K562 (cell line): Measurements from ENCODE around the gene CD300H. TPM values are rescaled to one million over a fixed set of nuclear protein-coding genes. Genes with fewer than 3 reads are reported as not detected.

Experiments used
- ATAC-seq: fragments of 200-7000 bp; cut with Tn5 transposase; 3 replicates; pipeline ENCODE4 v1.9.1; 2020; ENCODE audit warnings: moderate library complexity
- BruUV-seq: library from RNA; stranded (reverse); fragments of 400-500 nt; replicated peaks from 2 replicates; lab custom pipeline; 2021; lab: Mats Ljungman, UMichigan
- CTCF ChIA-PET: fragments of 300-600 bp; formaldehyde crosslinking; extraction: SDS; loops from one replicate; lab custom pipeline; 2021; ENCODE audit warnings: low intra/inter-chr PET ratio; lab: Yijun Ruan, JAX
- POLR2A ChIA-PET: fragments of 300-600, 350-650 bp; sonication (Branson Sonifier 250); formaldehyde crosslinking; extraction: SDS; loops from one replicate; lab custom pipeline; 2021; ENCODE audit warnings: antibody characterized with exemption, inconsistent platforms; lab: Yijun Ruan, JAX
- DNase-seq, 4 experiments: peaks; one replicate each; pipeline versions ENCODE4 v3.0.0 to v3.0.0-alpha.2; 2011 to 2018; ENCODE audit warnings: low spot score in 3 of 4, mixed read lengths in 3 of 4; ENCODE audit errors: extremely low read depth in 1 of 4
- FAIRE-seq: peaks from 2 replicates; lab custom pipeline; 2011; peaks lifted over from hg19 to GRCh38; lab: Jason Lieb, UNC
- H2AFZ ChIP-seq: 2 replicates; pipeline ENCODE4 v1.6.0; 2011; ENCODE audit warnings: low read depth, low read length, control low read depth, inconsistent platforms
- H3K27ac ChIP-seq: fragments of 200-600 bp; 3 replicates; pipeline ENCODE4 v1.8.0; 2011; ENCODE audit warnings: low read depth, mild to moderate bottlenecking, control low read depth, inconsistent platforms, low read length, moderate library complexity, mixed read lengths; ENCODE audit errors: extremely low read depth
- H3K27me3 ChIP-seq, 2 experiments: fragments of 300-600 bp in 1 of 2; 2 replicates in 1 of 2; 3 replicates in 1 of 2; pipeline versions ENCODE4 v1.6.0 to v1.8.0; 2011; ENCODE audit warnings: inconsistent platforms in 2 of 2, low read length in 2 of 2, mild to moderate bottlenecking in 1 of 2, mixed read lengths in 1 of 2, moderate library complexity in 1 of 2; ENCODE audit not compliant: control insufficient read depth in 2 of 2, insufficient read depth in 2 of 2
- H3K36me3 ChIP-seq: fragments of 300-600 bp; 3 replicates; pipeline ENCODE4 v1.8.0; 2011; ENCODE audit warnings: mild to moderate bottlenecking, low read length, inconsistent platforms; ENCODE audit not compliant: control insufficient read depth, insufficient read depth
- H3K4me1 ChIP-seq, 2 experiments: fragments of 200-600 bp in 1 of 2; replicated peaks in 1 of 2; 2 replicates in 1 of 2; 3 replicates in 1 of 2; pipeline versions ENCODE4 v1.5.1 to v1.8.0; 2011; ENCODE audit warnings: inconsistent platforms in 2 of 2, low read length in 2 of 2, mild to moderate bottlenecking in 1 of 2, mixed read lengths in 1 of 2, moderate library complexity in 1 of 2; ENCODE audit not compliant: control insufficient read depth in 2 of 2, insufficient read depth in 2 of 2
- H3K4me2 ChIP-seq: 2 replicates; pipeline ENCODE4 v1.6.1; 2011; ENCODE audit warnings: low read length, control low read depth, inconsistent platforms, mixed read lengths; ENCODE audit not compliant: insufficient read depth
- H3K4me3 ChIP-seq: fragments of 200-600 bp; sonication (generic), shearing (Covaris generic); 2 replicates; pipeline ENCODE4 v1.5.1; 2016; ENCODE audit warnings: control low read depth, inconsistent platforms
- H3K79me2 ChIP-seq: fragments of 200-600 bp; 3 replicates; pipeline ENCODE4 v1.8.0; 2011; ENCODE audit warnings: low read length, inconsistent platforms; ENCODE audit not compliant: control insufficient read depth, insufficient read depth
- H3K9ac ChIP-seq, 2 experiments: 2 replicates each; pipeline versions ENCODE4 v1.6.0 to v1.6.1; 2011; ENCODE audit warnings: low read depth in 2 of 2, low read length in 2 of 2, control low read depth in 1 of 2, inconsistent platforms in 1 of 2, mild to moderate bottlenecking in 1 of 2, mixed read lengths in 1 of 2; ENCODE audit not compliant: insufficient read depth in 1 of 2
- H3K9me1 ChIP-seq: one replicate; pipeline ENCODE4 v1.6.0; 2011; ENCODE audit warnings: inconsistent platforms, mild to moderate bottlenecking, low read length, moderate library complexity; ENCODE audit not compliant: control insufficient read depth, insufficient read depth
- H3K9me3 ChIP-seq: replicated peaks from 2 replicates; pipeline ENCODE4 v1.5.1; 2011; ENCODE audit warnings: low read depth, low read length, inconsistent platforms; ENCODE audit not compliant: control insufficient read depth, insufficient read depth
- H4K20me1 ChIP-seq: replicated peaks from 2 replicates; pipeline ENCODE4 v1.6.1; 2011; ENCODE audit warnings: low read length, inconsistent platforms, mixed read lengths; ENCODE audit not compliant: control insufficient read depth, insufficient read depth
- CREM ChIP-seq: IDR thresholded peaks from 2 replicates; pipeline ENCODE4 v1.6.1; 2014; ENCODE audit warnings: antibody characterized with exemption, low read depth
- DACH1 ChIP-seq: fragments of 450-650 bp; IDR thresholded peaks from 2 replicates; pipeline ENCODE4 v1.6.1; 2018; ENCODE audit not compliant: partially characterized antibody
- DMBX1 ChIP-seq: fragments of 250-450 bp; sonication (Bioruptor Pico); IDR thresholded peaks from 2 replicates; pipeline ENCODE4 v1.8.0; 2022; ENCODE audit warnings: inconsistent platforms, mild to moderate bottlenecking, moderate library complexity, borderline replicate concordance
- ETS2 ChIP-seq: IDR thresholded peaks from 2 replicates; pipeline ENCODE4 v1.6.1; 2016; ENCODE audit warnings: borderline replicate concordance, missing genetic modification characterization, mild to moderate bottlenecking, moderate library complexity, missing compliant biosample characterization; ENCODE audit not compliant: poor library complexity, severe bottlenecking
- MED1 ChIP-seq: sonication (generic); formaldehyde crosslinking; IDR thresholded peaks from 2 replicates; pipeline ENCODE4 v1.8.1; 2023; ENCODE audit warnings: missing genetic modification reagents, borderline replicate concordance
- NFE2 ChIP-seq: IDR thresholded peaks from 2 replicates; pipeline ENCODE4 v1.6.1; 2014; ENCODE audit warnings: antibody characterized with exemption, low read depth
- OTX1 ChIP-seq: fragments of 450-650 bp; formaldehyde crosslinking; IDR thresholded peaks from 2 replicates; pipeline ENCODE4 v1.4.0; 2022; ENCODE audit warnings: mild to moderate bottlenecking
- STAG1 ChIP-seq: sonication (generic); formaldehyde crosslinking; IDR thresholded peaks from 2 replicates; pipeline ENCODE4 v1.5.0; 2020; ENCODE audit warnings: missing genetic modification reagents, borderline replicate concordance
- TRIM24 ChIP-seq, 2 experiments: fragments of 450-650 bp; IDR thresholded peaks; 2 replicates each; pipeline ENCODE4 v1.6.1; 2016
- TSC22D4 ChIP-seq: fragments of 450-650 bp; IDR thresholded peaks from 2 replicates; pipeline ENCODE4 v1.6.1; 2016; ENCODE audit warnings: missing genetic modification characterization, missing biosample characterization, control low read depth
- ZNF551 ChIP-seq: fragments of 250-450 bp; sonication (Bioruptor Pico); IDR thresholded peaks from 2 replicates; pipeline ENCODE4 v1.5.0; 2021; ENCODE audit warnings: mild to moderate bottlenecking, moderate library complexity
- WGBS: fragments of 100-300 bp; shearing (Covaris generic); methylation state at CpG from one replicate; pipeline ENCODE4 v1.1.6; 2016; ENCODE audit warnings: low coverage, mixed read lengths; ENCODE audit not compliant: insufficient coverage; ENCODE audit errors: missing lambda C conversion rate; 5-methylcytosine and 5-hydroxymethylcytosine counted together
- in situ Hi-C: fragments of 300-500 bp; cut with MboI; formaldehyde crosslinking; loops from 4 replicates; pipeline ENCODE4 v1.15.0; 2018; ENCODE audit warnings: inconsistent platforms, mixed read lengths
- intact Hi-C: fragments of 100-400 bp; cut with micrococcal nuclease; formaldehyde crosslinking; loops from 2 replicates; pipeline ENCODE4 v1.14.2; 2022
- polyA plus RNA-seq, 8 experiments: library from polyadenylated mRNA; depleted of rRNA in 4 of 8; stranded (reverse) in 5 of 8; unstranded in 3 of 8; fragments of >200 nt; fragmentation: Nextera tagmentation in 2 of 8; fragmentation: Illumina TruSeq in 1 of 8; extraction: Ambion mirVana in 2 of 8; extraction: Trizol in 1 of 8; gene quantifications; 2 replicates each; pipeline versions ENCODE4 v1.2.1 to v1.2.3, GENCODE V29; 2011 to 2014; ENCODE audit warnings: inconsistent platforms in 1 of 8, missing spikeins in 1 of 8
- total RNA-seq, 7 experiments: library from RNA; depleted of rRNA in 6 of 7; stranded (reverse); fragments of >200 nt in 6 of 7; fragmentation: Illumina TruSeq in 2 of 7; extraction: Trizol in 2 of 7; gene quantifications; 2 replicates each; pipeline versions ENCODE4 v1.2.1 to v1.2.3, GENCODE V29; 2011 to 2021; ENCODE audit warnings: low replicate concordance in 1 of 7
- TF ChIP-seq, protein P1 (sequence below): fragments of 450-650 bp; formaldehyde crosslinking; IDR thresholded peaks from 2 replicates; pipeline ENCODE4 v1.4.0; 2022; ENCODE audit warnings: missing genetic modification characterization
- TF ChIP-seq, protein P2 (sequence below), 2 experiments: fragments of 200-800 bp in 1 of 2; sonication (Bioruptor generic) in 1 of 2; sonication (generic) in 1 of 2; formaldehyde crosslinking in 1 of 2; IDR thresholded peaks in 1 of 2; conservative IDR thresholded peaks in 1 of 2; 2 replicates each; pipeline versions ENCODE4 v1.5.0 to v1.6.1; 2016 to 2020; ENCODE audit warnings: missing compliant biosample characterization in 1 of 2, missing genetic modification characterization in 1 of 2, missing genetic modification reagents in 1 of 2
- TF ChIP-seq, protein P3 (sequence below): fragments of 250-450 bp; sonication (Bioruptor Pico); IDR thresholded peaks from 2 replicates; pipeline ENCODE4 v1.5.0; 2021

CD300H gene
- total and polyA plus RNA-seq, 9 of the 15 experiments (the other 6 are each of a cell fraction or from before 2014, with no cell fraction given): not detected

DNA sequence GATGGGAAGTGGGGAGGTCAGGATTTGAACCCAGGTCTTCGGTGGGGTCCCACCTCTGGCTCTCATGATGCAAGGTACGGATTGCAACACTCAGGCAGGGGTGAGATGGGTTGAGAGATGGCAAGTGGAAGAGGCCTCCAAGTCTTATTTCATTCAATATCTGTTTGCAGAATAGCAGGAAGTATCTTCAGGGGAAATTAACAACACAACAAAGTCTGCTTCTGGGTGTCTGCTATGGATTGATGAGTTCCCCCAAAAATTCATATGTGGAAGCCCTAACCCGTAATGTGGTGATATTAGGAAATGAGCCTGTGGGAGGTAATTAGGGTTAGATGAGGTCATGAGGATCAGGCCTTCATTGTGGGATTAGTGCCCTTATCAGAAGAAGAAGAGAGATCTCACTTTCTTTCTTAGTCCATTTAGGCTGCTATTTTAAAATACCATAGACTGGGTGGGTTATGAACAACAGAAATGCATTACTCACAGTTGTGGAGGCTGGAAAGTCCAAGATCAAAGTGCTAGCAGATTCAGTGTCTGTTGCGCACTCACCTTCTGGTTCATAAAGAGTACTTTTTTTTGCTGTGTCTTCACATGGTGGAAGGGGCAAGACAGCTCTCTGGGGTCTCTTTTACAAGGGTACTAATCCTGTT lies 4.4 kb upstream of the CD300H start (continued):
- TF ChIP-seq STAG1 (CRISPR knock-in tag) (no peak), ZNF551 (CRISPR knock-in tag) (no peak), DACH1 (no peak), ETS2 (tag) (no peak), DMBX1 (CRISPR knock-in tag) (no peak)

DNA sequence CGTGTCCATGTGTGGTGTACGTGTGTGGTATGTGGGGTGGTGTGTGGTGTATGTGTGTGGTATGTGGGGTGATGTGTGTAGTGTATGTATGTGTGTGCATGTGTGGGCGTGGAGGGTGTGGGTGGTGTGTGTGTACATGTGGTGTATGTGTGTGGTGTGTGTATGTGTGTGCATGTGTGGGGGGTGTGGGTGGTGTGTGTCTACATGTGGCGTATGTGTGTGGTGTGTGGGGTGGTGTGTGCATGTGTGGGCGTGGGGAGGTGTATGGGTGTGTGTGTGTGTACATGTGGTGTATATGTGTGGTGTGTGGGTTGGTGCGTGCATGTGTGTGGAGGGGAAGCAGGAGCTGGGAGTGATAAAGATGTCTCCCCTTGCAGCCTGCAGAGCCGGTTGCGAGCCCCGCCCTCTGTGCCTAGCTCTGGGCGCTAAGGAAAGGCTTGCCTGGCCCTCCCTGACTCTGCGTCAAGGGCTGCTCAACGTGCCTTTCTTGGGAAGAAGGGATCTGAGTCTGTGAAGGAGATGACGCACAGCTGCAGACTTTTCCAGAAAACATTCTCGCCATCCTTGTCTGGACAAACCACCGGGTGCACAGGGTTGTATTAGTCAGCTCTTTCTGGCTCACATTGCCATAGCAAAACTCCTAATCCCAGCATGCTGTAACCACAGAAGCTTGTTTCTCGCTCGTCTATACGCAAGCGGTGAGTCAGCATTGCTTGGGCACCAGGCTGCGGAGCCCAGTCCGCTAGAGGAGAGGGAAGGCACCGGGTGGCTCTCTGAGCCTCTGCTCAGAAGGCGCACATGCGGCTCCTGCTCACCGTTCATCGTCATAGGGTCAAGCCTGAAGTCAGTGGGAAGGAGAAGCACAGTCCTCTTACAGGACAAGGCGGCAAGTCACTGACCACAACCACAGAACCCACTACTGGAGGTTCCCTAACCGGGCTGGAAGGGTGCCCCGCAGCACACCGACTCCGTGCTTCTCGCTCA lies 2.0 kb upstream of the CD300H start:
- Histone ChIP-seq H3K4me2 (no peak overlapping the region), H3K79me2 (no peaks in the 10 kb centered on the region), H2AFZ (no peak overlapping the region), H3K9ac (no peak overlapping the region; a peak in 1 of 4 replicates), H4K20me1 (peaks cover 4% of the 10 kb centered on the region; the same call in 1 of the 2 replicates), H3K9me1 (no peaks in the 10 kb centered on the region), H3K9me3 (no peaks in the 10 kb centered on the region), H3K27ac (no peak overlapping the region), H3K4me1 (no peaks in the 10 kb centered on the region), H3K36me3 (no peaks in the 10 kb centered on the region), H3K27me3 (peaks cover 0 to 31% of the 10 kb centered on the region in 2 experiments; a peak in 3 of 5 replicates), H3K4me3 (no peak overlapping the region)
- FAIRE-seq (no peak), DNase-seq (peak in 1 of 4 experiments; percentile 21), ATAC-seq (peak; percentile 44)
- intact Hi-C loops: no loop called here
- in situ Hi-C loops: no loop called here
- no TSS peak for BruUV-seq
- POLR2A ChIA-PET: interaction anchor here (0.5 to 0.7 kb wide), 3 partner anchors 15 to 106 kb away, joined by 3 read pairs; no protein-coding TSS in a partner anchor
- CTCF ChIA-PET: no interaction called here
- 3% methylated on average over 32 of the region's 32 CpGs for WGBS
- TF ChIP-seq, protein P1, sequence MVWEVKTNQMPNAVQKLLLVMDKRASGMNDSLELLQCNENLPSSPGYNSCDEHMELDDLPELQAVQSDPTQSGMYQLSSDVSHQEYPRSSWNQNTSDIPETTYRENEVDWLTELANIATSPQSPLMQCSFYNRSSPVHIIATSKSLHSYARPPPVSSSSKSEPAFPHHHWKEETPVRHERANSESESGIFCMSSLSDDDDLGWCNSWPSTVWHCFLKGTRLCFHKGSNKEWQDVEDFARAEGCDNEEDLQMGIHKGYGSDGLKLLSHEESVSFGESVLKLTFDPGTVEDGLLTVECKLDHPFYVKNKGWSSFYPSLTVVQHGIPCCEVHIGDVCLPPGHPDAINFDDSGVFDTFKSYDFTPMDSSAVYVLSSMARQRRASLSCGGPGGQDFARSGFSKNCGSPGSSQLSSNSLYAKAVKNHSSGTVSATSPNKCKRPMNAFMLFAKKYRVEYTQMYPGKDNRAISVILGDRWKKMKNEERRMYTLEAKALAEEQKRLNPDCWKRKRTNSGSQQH (CRISPR knock-in tag): no peak
- TF ChIP-seq, protein P2, sequence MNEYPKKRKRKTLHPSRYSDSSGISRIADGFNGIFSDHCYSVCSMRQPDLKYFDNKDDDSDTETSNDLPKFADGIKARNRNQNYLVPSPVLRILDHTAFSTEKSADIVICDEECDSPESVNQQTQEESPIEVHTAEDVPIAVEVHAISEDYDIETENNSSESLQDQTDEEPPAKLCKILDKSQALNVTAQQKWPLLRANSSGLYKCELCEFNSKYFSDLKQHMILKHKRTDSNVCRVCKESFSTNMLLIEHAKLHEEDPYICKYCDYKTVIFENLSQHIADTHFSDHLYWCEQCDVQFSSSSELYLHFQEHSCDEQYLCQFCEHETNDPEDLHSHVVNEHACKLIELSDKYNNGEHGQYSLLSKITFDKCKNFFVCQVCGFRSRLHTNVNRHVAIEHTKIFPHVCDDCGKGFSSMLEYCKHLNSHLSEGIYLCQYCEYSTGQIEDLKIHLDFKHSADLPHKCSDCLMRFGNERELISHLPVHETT (CRISPR knock-in tag; conservative IDR thresholded peaks at IDR 0.05 in 1 of 2, IDR thresholded peaks at IDR 0.05 in 1 of 2): 0 out of 4 replicates have a peak, but pooled peaks of 1 of the 2 experiments have one; percentile 44
- TF ChIP-seq CREM (0 out of 2 replicates have a peak, but pooled peaks have one; percentile 16), TRIM24 (IDR thresholded peaks at IDR 0.05) (no peak), OTX1 (CRISPR knock-in tag) (no peak), TSC22D4 (tag) (0 out of 2 replicates have a peak, but pooled peaks have one; percentile 55), MED1 (CRISPR knock-in tag) (no peak), NFE2 (peak; percentile 46; the same call in 1 of the 2 replicates)
- TF ChIP-seq, protein P3, sequence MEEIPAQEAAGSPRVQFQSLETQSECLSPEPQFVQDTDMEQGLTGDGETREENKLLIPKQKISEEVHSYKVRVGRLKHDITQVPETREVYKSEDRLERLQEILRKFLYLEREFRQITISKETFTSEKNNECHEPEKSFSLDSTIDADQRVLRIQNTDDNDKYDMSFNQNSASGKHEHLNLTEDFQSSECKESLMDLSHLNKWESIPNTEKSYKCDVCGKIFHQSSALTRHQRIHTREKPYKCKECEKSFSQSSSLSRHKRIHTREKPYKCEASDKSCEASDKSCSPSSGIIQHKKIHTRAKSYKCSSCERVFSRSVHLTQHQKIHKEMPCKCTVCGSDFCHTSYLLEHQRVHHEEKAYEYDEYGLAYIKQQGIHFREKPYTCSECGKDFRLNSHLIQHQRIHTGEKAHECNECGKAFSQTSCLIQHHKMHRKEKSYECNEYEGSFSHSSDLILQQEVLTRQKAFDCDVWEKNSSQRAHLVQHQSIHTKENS (CRISPR knock-in tag): no peak
